ENCODE data around the gene CAPZB.

CAPZB gene

DNA sequence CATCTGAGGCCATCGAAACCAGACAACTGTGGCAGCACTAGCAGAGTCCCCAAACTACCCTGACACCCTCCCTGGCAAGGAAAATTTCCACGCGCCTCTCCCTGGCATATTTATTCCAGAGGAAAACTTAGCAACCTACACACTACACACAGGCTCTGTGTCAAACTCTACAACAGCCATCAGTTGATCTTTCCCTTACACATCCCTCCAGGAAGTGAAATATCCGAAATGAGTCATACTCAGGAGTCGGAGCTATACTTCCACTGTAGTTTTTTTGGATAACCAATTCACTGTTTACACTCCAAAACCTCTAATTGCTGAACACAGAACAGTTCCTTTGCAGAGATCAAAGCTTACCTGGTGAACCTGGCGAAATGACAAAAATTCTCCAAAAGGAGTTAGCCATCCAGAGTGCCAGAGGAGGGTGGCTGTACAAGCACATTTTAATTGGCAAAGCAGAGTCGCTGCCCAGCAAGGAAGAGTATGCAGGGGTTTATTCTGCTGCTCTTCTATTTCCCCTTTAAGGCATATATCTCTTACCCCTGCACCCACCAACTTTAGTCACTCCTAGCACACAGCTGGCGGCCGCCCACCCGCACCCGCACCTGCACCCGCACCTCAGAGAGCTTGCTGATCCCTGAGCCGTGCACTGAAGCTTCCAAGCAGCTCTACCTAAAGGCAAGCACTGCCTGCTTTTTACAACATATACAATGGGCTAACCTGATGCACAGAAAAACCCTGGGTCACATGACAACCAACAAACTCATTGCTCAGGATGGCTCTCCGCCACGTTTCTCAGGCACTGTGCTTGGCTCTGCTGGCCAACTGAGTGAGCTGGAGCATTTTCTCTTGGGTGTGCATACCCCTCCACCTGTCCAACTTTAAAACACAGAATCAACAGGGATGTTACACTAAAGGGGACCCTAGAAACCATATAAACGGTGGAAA lies 54.9 kb downstream of the CAPZB start:
- Histone ChIP-seq H3K4me3 (ENCODE audit: insufficient read depth, low read depth, low read length, poor library complexity, severe bottlenecking) (no peak overlapping the region), H3K27me3 (replicated peaks; ENCODE audit: control insufficient read depth, insufficient read depth, low read length, poor library complexity, severe bottlenecking) (no peaks in the 10 kb centered on the region), H3K4me1 (ENCODE audit: control insufficient read depth, insufficient read depth, low read length, poor library complexity, severe bottlenecking) (peaks cover 39% of the 10 kb centered on the region), H3K27ac (ENCODE audit: insufficient read depth, low read length, poor library complexity, severe bottlenecking) (no peak overlapping the region), H3K36me3 (ENCODE audit: control insufficient read depth, insufficient read depth, low read length) (peaks cover 7% of the 10 kb centered on the region), H3K9me3 (ENCODE audit: control insufficient read depth, low read length) (no peaks in the 10 kb centered on the region)
- no peak for DNase-seq

DNA sequence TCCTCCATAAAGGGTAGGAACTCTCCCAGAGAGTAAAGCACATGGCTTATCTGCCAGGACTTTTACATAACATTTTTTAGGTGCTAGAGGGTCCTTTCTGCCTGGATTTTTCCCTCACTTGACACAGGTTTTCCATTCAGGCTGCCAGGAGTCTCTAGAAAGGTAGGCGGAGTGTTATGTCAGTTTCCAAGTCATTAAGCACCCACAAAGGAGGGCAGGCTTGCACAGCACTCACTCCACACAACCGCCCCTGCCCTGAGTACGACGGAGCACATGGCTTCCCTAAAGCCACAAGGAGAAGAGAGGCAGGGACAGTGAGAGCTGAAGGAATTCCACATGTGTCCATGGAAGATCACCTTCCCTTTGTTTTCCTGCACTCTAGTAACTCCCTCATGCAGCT lies 55.7 kb downstream of the CAPZB start:
- Histone ChIP-seq H3K36me3 (ENCODE audit: control insufficient read depth, insufficient read depth, low read length) (peaks cover 7% of the 10 kb centered on the region), H3K4me1 (ENCODE audit: control insufficient read depth, insufficient read depth, low read length, poor library complexity, severe bottlenecking) (peaks cover 39% of the 10 kb centered on the region), H3K4me3 (ENCODE audit: insufficient read depth, low read depth, low read length, poor library complexity, severe bottlenecking) (no peak overlapping the region), H3K27me3 (replicated peaks; ENCODE audit: control insufficient read depth, insufficient read depth, low read length, poor library complexity, severe bottlenecking) (no peaks in the 10 kb centered on the region), H3K27ac (ENCODE audit: insufficient read depth, low read length, poor library complexity, severe bottlenecking) (no peak overlapping the region), H3K9me3 (ENCODE audit: control insufficient read depth, low read length) (no peaks in the 10 kb centered on the region)
- no peak for DNase-seq

GRCh38 chr1:19427087-19427781 lies 58.1 kb downstream of the CAPZB start:
- Histone ChIP-seq H3K9me3 (ENCODE audit: control insufficient read depth, low read length) (no peaks in the 10 kb centered on the region), H3K36me3 (ENCODE audit: control insufficient read depth, insufficient read depth, low read length) (peaks cover 4% of the 10 kb centered on the region), H3K27ac (ENCODE audit: insufficient read depth, low read length, poor library complexity, severe bottlenecking) (no peak overlapping the region), H3K27me3 (replicated peaks; ENCODE audit: control insufficient read depth, insufficient read depth, low read length, poor library complexity, severe bottlenecking) (no peaks in the 10 kb centered on the region), H3K4me1 (ENCODE audit: control insufficient read depth, insufficient read depth, low read length, poor library complexity, severe bottlenecking) (peaks cover 33% of the 10 kb centered on the region), H3K4me3 (ENCODE audit: insufficient read depth, low read depth, low read length, poor library complexity, severe bottlenecking) (no peak overlapping the region)
- no peak for DNase-seq

DNA sequence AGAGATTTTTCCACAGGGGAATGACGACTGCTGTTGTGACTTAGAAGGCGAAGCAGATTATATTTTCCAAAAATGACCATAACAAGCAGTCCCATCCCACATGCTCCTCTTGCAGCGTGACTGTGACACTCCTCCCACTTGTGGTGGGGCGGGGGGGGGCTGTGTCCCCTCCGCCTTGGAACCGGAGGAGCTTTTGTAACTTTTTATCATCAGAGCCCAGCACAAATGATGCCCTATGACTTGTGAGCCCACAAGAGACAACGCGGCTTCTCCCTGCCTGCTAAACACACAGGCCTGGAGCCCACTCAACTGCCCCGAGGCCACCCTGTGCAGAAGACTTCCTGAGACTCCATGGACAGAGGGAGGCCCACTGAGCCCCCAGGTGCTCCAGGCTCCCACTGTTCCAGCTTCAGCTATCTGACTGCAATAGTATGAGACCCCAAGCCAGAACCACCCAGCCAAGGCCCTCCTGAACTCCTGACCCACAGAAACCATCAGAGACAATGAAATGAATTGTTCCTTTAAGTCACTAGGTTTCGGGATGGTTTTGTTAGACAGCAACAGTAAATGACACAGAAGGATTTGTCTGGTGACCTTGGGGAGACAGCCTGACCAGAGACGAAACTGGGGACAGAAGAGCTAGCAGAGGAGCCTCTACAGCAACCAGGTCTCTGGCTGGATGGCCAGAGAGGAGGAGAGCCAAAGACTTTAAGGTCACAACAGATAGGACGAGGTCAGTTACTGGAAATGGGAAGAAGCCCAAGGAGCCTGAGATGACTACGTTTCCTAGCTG lies 58.8 kb downstream of the CAPZB start:
- peaks cover 4% of the 10 kb centered on the region for H3K36me3 ChIP-seq (ENCODE audit: control insufficient read depth, insufficient read depth, low read length)
- H3K4me3 ChIP-seq (ENCODE audit: insufficient read depth, low read depth, low read length, poor library complexity, severe bottlenecking), result no peak overlapping the region
- no peaks in the 10 kb centered on the region for H3K27me3 ChIP-seq (replicated peaks; ENCODE audit: control insufficient read depth, insufficient read depth, low read length, poor library complexity, severe bottlenecking)
- no peak for DNase-seq
- H3K27ac ChIP-seq (ENCODE audit: insufficient read depth, low read length, poor library complexity, severe bottlenecking), result no peak overlapping the region
- peaks cover 33% of the 10 kb centered on the region for H3K4me1 ChIP-seq (ENCODE audit: control insufficient read depth, insufficient read depth, low read length, poor library complexity, severe bottlenecking)
- H3K9me3 ChIP-seq (ENCODE audit: control insufficient read depth, low read length), result no peaks in the 10 kb centered on the region

GRCh38 chr1:19425646-19426239 lies 59.6 kb downstream of the CAPZB start:
- Histone ChIP-seq H3K27me3 (replicated peaks; ENCODE audit: control insufficient read depth, insufficient read depth, low read length, poor library complexity, severe bottlenecking) (no peaks in the 10 kb centered on the region), H3K4me1 (ENCODE audit: control insufficient read depth, insufficient read depth, low read length, poor library complexity, severe bottlenecking) (peaks cover 29% of the 10 kb centered on the region), H3K27ac (ENCODE audit: insufficient read depth, low read length, poor library complexity, severe bottlenecking) (no peak overlapping the region), H3K9me3 (ENCODE audit: control insufficient read depth, low read length) (no peaks in the 10 kb centered on the region), H3K4me3 (ENCODE audit: insufficient read depth, low read depth, low read length, poor library complexity, severe bottlenecking) (no peak overlapping the region), H3K36me3 (ENCODE audit: control insufficient read depth, insufficient read depth, low read length) (peaks cover 4% of the 10 kb centered on the region)
- no peak for DNase-seq

DNA sequence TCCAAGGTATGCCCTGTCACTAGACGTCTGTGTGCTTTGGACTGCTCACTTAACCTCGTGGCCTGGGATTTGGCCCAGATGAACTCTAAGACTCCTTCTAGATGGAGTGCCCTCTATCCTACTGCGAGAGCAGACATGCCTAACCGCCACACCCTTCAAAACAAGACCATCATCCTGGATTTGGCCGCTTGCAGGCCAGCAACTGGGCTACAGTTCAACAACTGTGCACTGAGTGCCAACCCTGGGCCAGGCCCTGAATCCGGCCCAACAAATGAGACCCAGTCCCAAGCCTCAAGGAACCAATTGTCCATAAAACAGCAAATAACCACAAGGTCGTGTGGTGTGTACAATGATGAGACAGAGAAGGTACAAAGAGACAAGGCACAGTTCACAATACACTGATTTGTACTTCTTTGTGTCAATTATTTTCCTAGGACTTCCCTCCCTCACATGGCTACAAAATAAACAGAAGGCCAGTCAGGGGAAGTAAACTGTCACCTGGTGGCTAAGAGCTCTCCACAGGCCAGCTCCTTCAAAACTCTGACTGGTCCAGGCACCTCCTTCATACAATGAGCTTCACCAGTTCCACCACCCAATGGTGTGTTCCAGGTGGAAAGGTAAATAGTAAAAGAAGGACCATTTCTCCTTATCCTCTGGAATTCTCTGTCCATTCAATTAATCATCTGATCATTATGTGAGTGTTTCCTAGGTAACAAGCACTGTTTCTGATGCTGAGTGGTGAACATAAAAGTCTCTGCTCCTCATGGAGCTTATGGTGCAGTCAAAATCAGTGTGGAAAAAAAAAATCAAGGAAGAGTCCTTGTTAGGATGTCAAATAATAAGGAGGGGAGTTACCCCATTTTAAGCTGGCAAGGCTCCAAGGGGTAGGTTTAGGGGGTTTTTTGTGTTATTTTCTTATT lies 60.4 kb downstream of the CAPZB start:
- no peaks in the 10 kb centered on the region for H3K27me3 ChIP-seq (replicated peaks; ENCODE audit: control insufficient read depth, insufficient read depth, low read length, poor library complexity, severe bottlenecking)
- no peak overlapping the region for H3K27ac ChIP-seq (ENCODE audit: insufficient read depth, low read length, poor library complexity, severe bottlenecking)
- no peaks in the 10 kb centered on the region for H3K9me3 ChIP-seq (ENCODE audit: control insufficient read depth, low read length)
- no peak overlapping the region for H3K4me3 ChIP-seq (ENCODE audit: insufficient read depth, low read depth, low read length, poor library complexity, severe bottlenecking)
- peaks cover 24% of the 10 kb centered on the region for H3K4me1 ChIP-seq (ENCODE audit: control insufficient read depth, insufficient read depth, low read length, poor library complexity, severe bottlenecking)
- DNase-seq, result no peak
- peaks cover 6% of the 10 kb centered on the region for H3K36me3 ChIP-seq (ENCODE audit: control insufficient read depth, insufficient read depth, low read length)

GRCh38 chr1:19423130-19423529 lies 62.2 kb downstream of the CAPZB start:
- Histone ChIP-seq H3K4me3 (ENCODE audit: insufficient read depth, low read depth, low read length, poor library complexity, severe bottlenecking) (no peak overlapping the region), H3K9me3 (ENCODE audit: control insufficient read depth, low read length) (no peaks in the 10 kb centered on the region), H3K4me1 (ENCODE audit: control insufficient read depth, insufficient read depth, low read length, poor library complexity, severe bottlenecking) (peaks cover 16% of the 10 kb centered on the region), H3K27me3 (replicated peaks; ENCODE audit: control insufficient read depth, insufficient read depth, low read length, poor library complexity, severe bottlenecking) (no peaks in the 10 kb centered on the region), H3K27ac (ENCODE audit: insufficient read depth, low read length, poor library complexity, severe bottlenecking) (no peak overlapping the region), H3K36me3 (ENCODE audit: control insufficient read depth, insufficient read depth, low read length) (peaks cover 23% of the 10 kb centered on the region)
- DNase-seq, result no peak

GRCh38 chr1:19421365-19421764 lies 64.0 kb downstream of the CAPZB start:
- no peak for DNase-seq
- Histone ChIP-seq H3K4me3 (ENCODE audit: insufficient read depth, low read depth, low read length, poor library complexity, severe bottlenecking) (no peak overlapping the region), H3K4me1 (ENCODE audit: control insufficient read depth, insufficient read depth, low read length, poor library complexity, severe bottlenecking) (peaks cover 10% of the 10 kb centered on the region), H3K36me3 (ENCODE audit: control insufficient read depth, insufficient read depth, low read length) (peaks cover 28% of the 10 kb centered on the region), H3K27me3 (replicated peaks; ENCODE audit: control insufficient read depth, insufficient read depth, low read length, poor library complexity, severe bottlenecking) (no peaks in the 10 kb centered on the region), H3K27ac (ENCODE audit: insufficient read depth, low read length, poor library complexity, severe bottlenecking) (no peak overlapping the region), H3K9me3 (ENCODE audit: control insufficient read depth, low read length) (no peaks in the 10 kb centered on the region)

- Histone ChIP-seq H3K27me3 (replicated peaks; ENCODE audit: control insufficient read depth, insufficient read depth, low read length, poor library complexity, severe bottlenecking) (no peaks in the 10 kb centered on the region), H3K4me1 (ENCODE audit: control insufficient read depth, insufficient read depth, low read length, poor library complexity, severe bottlenecking) (peaks cover 10% of the 10 kb centered on the region), H3K36me3 (ENCODE audit: control insufficient read depth, insufficient read depth, low read length) (peaks cover 35% of the 10 kb centered on the region), H3K4me3 (ENCODE audit: insufficient read depth, low read depth, low read length, poor library complexity, severe bottlenecking) (no peak overlapping the region), H3K9me3 (ENCODE audit: control insufficient read depth, low read length) (no peaks in the 10 kb centered on the region), H3K27ac (ENCODE audit: insufficient read depth, low read length, poor library complexity, severe bottlenecking) (no peak overlapping the region)
- DNase-seq, result no peak
Measured at GRCh38 chr1:19420606-19421005, 64.7 kb downstream of the CAPZB start.

Measured in effector memory CD4-positive, alpha-beta T cell (primary cell).